Activated CD8-positive, alpha-beta memory T cell treated with anti-CD3 and anti-CD28 coated beads for 24 hours (primary cell): ENCODE data around the gene HBEGF.
"Not testable (repeated sequence)": the region's sequence is repeated elsewhere in the genome, so short reads cannot be mapped to it uniquely, and the experiment has no call there.

ENCODE experiments used
- DNase-seq: peaks from one replicate; pipeline ENCODE4 v3.0.0-alpha.2; 2020

The HBEGF gene

DNA sequence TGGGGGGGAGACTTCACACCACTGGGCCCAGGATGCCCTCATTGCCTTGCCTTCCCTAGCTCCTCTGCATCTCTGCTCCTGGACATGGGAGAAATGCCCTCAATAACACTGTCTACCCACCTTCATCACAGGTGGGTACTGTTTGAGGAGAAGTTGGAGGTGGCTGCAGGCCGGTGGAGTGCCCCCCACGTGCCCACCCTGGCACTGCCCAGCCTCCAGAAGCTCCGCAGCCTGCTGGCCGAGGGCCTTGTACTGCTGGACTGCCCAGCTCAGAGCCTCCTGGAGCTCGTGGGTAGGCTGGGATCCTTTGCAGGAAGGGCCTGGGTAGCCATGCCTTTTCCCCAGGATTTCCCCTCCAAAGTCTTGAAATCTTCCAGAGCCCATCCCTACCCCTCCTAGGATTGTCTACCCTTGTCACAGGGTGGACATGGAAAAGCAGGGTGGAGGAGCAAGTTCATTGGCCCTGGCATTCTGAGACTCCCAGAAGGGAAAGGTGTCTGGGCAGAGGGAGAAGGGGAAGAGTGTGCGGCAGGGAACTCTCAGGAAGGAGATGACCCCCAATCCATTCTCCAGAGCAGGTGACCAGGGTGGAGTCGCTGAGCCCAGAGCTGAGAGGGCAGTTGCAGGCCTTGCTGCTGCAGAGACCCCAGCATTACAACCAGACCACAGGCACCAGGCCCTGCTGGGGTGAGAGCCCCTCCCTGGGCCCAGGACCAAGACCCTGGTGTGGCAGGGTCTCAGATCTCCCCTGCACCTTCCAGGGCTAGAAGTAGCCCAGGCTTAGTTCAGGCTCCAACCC, 14.5 kb upstream of the HBEGF start:
- DNase-seq, result no peak

DNA sequence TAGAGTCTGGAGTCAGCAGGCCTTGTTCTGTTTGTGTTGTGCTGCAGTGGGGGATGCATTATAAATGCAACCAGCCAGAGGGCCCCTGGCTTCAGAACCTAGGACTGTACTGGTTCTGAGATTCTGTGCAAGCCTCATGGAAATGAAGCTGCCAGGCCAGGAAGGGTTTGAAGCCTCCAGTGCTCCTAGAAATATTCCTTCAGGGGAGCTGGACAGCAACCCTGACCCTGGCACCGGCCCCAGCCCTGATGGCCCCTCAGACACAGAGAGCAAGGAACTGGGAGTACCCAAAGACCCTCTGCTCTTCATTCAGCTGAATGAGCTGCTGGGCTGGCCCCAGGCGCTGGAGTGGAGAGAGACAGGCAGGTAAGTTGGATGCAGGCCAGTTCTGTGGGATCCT, 13.7 kb upstream of the HBEGF start, which contains the start of gene SLC4A9:
TSS of gene SLC4A9 (plus strand) at position 94 of the 400 bp plus-strand sequence. CDS start at position 137, 43 bp downstream.
- DNase-seq, result no peak

DNA sequence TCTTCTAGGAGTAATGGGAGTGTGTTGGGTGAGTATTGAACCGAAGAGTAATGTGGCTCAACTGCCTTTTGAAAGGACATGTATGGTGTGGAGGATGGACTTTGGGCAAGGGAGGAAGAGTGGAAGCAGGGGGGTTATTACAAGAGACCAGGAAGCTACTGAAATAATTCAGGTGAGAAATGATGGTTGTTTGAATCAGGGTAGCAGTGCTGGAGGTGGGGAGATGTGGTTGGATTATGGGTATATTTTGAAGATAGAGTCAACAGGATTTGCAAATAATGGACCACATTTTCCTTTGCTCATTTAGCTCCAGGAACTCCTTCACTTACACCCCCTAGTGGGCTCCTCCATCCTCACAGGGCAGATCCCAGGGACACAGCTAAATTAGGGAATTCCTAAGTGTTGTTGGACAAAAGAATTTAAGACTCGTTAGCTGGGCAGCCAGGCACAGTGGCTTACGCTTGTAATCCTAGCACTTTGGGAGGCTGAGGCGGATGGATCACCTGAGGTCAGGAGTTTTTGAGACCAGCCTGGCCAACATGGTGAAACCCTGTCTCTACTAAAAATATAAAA, 12.4 kb upstream of the HBEGF start:
- no peak for DNase-seq

DNA sequence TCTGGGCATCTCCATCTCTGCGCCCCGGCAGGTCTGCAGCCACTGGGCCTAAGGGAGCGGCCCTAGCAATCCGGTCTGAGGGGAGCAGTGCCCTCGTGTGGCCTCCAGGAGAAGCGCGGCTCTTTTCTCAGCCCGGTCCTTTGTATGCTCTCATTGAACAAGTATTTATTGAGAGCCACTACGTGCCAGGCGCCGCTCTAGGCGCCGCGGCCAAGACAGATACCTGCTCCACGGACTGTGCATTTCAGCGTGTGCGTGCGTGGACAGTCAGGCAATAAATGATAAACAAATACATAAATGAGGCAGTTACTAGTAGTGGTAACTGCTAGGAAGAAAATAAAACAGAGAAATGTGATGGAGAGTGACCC, 11.3 kb upstream of the HBEGF start:
- DNase-seq, result peak; percentile 87

DNA sequence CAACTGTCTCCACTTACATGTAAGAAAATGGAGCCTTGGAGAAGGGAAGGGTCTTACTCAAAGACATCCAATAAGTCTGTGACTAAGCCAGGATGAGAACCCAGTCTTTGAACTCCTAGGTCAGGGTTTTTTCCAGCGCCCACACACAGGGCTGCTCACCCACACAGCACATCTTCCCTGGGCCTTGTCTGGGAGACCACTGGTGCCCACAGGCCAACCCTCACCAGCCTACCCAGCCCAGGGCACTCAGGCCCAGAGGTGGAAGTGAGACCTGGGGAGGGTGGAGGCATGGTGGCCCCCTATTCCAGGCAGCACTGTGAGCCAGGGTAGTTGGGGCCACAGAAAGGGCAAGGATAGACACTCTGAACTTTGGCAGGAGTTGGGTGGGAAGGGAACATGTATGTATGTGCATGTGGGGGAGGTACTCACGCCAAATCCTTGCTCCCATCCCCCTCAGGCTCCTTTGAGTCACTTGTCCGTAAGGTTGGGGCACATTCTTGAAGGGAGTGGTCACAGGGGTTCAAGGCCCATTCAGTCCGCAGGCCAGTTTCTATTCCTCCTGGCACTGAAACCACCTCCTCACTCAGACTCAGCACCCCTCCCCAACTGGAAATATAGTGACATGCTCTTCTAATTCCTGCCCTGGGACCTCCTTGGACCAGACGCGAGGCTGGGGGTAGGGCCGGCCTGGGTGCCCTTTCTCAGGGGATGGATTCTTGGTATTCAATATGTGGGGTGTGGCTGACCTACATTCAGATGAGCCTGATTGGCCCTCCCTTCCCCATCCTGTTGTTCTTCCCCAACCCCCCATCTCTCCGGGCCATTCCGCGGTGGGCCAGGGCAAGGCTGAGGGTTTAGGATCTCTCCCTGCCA, 10.7 kb upstream of the HBEGF start:
- DNase-seq, result no peak

DNA sequence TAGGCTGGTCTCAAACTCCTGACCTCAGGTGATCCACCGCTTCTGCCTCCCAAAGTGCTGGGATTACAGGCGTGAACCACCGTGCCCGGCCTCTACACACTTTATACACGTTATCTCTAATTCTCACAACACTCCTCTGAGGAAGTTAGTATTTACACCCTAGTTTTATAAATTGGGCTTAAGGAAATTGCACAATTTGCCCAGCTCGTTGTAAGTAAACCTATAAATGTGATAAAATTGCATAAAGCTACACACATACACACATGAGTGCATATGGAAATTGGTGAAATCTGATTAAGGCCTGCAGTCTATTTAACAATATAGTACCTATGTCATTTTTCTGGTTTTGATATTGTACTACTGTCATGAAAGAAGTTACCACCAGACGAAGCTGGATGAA, 9.1 kb upstream of the HBEGF start:
- no peak for DNase-seq

DNA sequence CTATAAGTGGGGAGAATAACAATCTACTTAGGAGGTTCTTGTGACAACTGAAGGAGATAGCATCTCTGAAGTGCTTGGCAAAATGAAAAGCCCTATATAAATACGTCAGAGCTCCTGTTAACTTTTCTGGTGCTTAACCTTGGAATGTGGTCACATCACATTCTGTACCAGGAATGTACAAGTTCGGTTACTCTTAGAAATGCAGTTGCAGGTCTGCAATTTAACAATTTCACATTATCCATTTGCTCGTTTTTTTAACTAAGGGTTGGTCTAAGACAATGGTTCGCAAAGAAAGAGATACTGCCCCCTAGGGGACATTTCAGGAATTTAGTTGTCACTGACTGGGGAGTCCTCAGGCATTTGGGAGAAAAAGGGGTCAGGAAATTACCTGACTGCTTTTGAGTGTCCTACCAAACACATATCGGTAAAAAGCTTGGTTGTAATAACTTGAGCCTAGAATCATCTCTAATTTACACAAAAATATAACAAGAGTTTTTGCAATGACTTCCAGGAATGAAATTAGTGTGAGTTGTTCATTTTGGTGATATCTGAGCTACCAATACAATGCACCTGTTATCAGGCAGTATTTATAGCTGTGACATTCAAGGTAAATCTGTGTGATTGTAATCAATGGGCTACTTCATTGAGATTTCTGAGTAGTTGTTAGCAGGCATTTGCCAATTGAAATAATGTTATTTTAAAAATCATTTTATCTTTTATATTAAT, 5.4 kb upstream of the HBEGF start:
- no peak for DNase-seq

DNA sequence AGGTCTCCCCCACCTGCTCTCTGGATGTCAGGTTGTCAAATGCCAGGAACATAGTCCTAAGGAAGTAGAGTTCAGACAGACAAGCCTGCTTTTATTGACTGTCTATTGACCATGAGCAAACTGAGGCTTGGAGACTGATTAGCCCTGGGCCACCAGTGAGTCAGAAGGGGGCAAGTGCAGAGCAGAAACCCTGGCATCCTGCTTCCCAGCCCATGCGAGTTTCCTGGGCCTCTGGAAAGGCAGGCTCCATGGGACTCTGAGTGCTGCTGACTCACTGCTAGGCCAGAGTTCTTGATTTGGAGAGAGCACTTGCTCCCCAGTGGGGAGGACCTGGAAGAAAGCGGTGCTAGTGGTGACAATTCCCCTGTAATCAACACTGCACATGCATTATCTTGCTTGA, 2.8 kb upstream of the HBEGF start:
- DNase-seq, result no peak

DNA sequence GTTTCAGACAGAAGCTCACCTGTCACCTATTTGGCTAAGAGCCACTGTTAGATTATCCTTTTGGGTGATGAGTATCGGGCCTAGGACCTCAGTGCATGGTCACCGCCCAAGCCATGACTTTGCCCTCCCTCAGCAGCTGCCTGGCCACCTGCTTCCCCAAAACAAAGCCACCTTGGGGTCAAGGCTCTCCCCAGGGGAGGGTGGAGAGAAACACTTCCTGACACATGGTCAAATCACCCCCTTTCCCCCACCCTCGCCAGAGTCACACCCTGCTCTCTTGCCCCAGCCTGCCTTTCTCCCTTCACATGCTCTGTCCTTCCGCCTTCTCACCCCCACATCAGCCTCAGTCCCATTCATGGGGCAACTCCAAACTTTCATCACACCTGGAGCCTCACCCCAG, 1.7 kb upstream of the HBEGF start:
- no peak for DNase-seq

DNA sequence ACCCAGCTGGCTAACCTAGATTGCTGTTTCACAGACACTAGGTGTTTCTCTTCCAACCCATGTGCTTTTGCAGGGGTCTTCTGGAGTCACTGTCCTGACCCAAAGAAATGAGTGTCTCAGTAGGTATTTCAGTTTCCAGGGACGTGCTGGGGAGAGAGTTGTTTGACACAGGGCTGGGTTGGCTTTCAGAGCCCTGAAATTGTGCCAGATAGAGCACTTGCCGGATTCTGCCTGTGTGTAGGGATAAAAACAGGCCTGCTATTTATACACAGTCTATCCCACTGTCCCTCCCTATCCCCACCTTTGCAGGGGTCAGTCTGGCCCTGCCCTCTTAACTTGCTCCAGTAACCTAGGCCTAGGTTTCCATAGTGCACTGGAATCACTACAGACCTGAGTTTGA, 957 bp upstream of the HBEGF start:
- DNase-seq, result no peak

DNA sequence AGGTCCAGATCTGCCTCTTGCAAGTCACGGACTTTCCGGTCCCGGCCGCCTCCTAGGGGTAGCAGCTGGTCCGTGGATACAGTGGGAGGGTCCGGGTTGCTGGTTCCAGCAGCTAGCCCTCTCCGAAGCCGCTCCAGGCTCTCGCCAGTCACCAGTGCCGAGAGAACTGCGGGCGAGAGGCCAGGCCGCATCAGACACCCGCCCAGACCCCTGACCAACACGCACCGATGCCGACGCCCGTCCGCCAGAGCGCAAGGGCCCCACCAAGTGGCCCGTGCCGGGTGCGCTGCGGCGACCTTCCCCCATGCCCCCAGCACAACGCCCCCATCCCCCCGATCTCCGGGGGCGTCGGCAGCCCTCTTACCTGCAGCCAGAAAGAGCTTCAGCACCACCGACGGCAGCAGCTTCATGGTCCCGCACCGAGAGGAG, 470 bp downstream of the HBEGF start:
- DNase-seq, result no peak

DNA sequence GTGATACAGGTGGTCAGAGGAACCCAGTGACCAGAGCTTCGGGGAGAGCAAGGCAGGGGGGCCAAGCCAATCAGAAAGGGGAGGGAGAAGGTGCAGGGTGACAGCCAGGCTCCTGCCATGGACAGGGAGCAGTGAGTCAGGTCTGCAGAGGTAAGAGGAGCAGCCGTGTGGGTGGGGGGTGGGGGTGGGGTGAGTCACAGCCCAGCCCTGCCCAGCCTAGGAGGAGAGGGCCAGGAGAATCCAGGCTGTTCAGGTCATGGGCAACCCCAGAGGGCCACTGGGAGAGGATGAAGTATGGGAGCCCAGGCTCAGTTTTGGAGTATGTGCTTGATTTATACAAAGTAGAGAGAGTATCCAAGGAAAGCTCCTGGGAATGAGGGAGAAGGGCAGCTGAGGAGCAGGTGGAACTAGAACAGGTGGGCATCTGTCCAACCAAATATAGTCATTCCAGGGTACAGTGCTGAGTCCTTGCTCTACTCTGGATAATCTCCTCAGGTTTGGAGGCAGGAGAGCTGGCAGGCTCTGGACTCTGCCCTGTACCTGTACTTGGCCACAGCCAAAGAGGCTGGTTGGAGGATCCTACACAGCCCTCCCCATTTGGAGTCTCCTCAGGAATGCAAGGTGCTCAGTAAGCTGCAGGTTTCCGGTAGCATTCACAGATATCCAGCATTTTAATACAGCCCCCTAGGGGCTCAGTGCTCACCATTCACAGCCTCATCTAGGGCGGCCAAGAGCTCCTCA, 1.6 kb downstream of the HBEGF start:
- no peak for DNase-seq

DNA sequence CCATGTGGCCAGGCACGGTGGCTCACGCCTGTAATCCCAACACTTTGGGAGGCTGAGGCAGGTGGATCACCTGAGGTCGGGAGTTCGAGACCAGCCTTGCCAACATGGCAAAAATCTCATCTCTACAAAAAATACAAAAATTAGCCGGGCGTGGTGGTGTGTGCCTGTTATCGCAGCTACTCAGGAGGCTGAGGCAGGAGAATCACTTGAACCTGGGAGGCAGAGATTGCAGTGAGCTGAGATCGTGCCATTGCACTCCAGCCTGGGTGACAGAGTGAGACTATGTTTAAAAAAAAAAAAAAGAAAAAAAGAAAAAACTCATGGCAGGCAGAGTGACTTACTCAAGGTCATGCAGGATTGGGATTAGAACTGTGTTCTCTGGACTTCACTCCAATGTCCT, 2.6 kb downstream of the HBEGF start:
- not testable (repeated sequence) for DNase-seq

DNA sequence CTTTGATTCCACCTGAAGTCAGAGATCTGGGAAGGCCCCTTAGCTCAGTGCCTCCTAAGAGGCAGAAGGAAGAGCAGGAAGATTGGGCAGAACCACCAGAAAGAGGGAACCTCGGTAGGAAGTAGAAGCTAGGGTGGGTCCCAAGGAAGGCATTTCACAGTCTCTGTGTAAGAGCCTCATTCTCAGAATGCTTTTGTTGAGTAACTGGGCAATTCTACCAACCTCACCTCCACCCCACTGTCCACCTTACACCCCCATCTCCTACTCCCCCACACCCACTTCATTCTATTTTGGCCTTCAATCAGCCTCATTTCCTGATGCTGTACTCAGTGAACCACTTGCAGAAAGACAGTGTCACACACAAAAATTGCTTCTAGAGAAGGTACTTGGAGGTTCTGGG, 3.5 kb downstream of the HBEGF start:
- DNase-seq, result no peak

DNA sequence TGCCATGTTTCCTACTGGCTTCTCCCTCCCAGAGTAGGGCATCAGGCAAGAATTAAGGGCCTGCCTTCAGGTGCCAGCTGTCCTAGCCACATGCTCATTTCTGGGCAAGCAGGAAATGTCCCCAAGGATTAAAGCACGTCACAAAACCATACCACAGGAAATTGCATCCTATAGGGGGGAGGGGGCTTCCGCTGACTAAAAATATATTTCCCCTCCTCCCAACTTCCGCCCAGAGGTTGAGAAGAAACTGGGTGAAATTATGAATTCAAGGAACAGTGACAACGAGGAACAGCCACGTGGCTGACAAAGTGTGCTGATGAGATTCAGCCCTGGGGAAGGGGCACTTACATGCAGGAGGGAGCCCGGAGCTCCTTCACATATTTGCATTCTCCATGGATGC, 4.1 kb downstream of the HBEGF start:
- no peak for DNase-seq

DNA sequence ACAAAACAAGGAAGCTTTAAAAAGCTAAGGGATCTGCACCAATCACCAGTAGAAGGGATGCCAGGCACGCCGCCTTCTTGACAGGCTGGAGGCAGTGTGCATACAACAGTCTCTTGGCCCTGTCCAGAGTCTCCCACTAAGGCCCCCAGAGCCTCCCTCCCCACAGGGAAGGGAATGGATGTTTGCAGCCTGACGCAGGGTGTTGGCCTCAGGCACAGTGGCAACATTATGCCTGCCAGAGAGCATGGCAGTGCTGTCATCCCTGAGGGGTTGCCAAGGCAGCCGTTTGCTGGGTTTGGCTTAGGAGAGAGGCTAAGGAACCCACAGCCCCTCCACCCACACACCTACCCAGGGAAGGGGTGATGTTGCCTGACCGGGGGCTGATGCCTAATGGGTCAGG, 4.8 kb downstream of the HBEGF start:
- no peak for DNase-seq

DNA sequence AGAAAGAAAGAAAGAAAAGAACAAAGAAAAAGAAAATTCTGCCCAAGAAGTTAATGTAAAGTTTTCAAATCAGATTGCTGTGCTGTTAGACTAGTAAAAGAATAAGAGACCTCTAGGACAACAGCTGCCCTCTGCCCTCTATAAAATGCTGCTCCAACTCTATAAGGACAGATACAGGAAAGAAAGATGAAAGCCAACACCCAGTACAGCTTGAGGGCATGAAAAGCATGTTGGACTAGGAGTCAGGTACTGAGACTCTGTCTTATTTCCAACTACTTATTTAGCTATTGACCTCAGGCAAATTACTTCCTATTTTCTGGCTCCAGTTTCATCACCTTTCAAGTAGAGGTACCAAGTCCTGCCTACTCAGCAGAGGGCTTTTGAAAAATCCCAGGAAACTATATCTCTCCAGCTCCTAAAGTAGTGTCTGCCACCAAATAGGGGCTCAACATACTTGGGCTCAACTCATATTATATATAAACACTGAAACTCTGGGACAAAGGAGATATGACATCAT, 5.7 kb downstream of the HBEGF start:
- DNase-seq, result no peak

DNA sequence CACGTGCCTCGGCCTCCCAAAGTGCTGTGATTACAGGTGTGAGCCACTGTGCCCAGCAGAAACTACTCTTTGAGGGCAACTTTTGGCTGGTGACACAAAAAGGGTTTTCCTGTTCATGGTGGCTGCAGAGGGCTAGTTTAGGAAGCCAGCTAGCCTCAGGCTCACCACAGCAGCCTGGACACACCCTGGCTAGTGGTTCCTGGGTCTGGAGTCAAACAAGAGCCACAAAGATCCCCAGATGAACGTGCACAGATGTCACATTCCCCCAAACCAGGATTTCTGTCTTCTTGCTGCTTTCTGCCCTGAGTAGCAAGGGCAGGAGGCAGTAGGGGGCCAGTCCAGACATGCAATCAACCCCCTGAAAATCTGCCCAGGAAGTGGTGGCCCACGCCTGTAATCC, 6.8 kb downstream of the HBEGF start:
- no peak for DNase-seq

DNA sequence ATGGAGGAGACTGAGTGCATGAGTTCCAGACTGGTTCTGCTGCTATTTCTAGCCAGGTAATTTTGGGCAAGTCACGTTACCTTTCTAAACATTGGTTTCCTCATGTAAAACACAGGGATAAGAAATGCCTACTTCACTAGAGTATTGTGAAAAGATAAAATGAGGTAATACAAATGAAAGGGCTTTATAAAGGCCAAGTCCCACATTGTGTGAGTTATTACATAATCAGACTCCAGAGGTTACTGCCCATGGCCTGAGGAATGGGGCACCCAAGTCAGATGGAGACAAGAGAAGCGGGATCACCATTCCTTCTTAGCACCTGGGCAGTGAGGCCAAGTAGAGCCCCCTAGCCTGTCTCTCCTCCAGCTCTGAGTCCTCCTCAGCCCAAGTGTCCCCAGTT, 7.5 kb downstream of the HBEGF start:
- no peak for DNase-seq

DNA sequence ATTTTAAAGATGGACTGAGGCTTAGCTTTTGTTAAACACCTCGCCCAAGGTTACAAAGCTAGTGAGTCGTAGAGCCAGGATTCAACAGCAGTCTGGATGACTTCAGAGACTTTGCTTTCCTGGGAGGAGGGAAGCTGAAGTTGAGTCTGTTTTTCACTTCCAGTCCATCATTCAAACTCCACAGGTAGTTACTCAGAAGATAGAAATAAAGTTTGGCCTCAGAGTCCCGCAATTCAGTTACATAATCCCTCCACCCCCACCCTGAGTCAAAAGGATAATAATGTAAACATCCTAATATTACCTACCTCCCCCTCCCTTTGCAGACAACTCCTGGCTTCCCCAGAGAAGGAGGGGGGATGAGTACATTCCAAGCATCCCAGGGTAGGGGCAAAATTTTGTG, 8.1 kb downstream of the HBEGF start:
- DNase-seq, result no peak

DNA sequence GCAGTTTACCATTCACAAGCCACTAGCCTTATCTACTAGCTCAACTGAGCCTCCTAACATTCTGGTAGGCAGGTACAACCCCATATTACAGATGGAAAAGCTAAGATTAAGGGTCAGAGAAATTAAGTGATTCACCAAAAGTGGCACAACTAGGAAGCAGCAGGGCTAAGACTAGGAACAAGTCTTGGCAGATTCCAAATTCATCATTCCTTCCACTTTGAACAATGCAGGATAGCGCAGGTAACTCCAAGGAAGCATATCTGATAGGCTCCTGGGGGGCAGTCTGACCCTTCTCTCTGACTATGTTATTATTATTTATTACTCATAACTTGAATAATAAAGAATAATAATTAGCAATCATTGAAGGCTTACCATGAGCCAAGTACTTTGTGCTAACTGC, 8.5 kb downstream of the HBEGF start:
- no peak for DNase-seq

DNA sequence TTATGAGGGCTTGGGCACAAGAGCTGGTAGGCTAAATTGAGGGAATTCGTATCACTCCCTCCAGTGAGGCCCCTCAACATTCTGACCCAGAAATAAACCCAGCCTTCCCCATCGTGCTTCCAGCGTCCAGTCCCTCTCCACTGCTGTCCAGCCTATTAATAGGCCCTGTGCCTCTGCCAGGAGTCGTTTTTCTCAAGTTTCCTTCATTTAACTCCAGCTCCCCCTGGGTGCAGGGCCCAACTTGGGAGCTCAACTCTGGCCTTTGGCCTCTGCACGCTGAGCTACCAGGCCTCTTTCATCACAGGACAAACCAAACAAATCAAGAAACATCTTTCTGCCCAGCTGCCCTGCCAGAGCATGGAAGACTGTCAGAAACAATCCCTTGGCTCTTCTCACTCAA, 10.0 kb downstream of the HBEGF start:
- DNase-seq, result no peak
